Stimulated activated memory B cell treated with anti-CD40 and anti-IgM and Interleukin-4, amounts not matched to agents 10 μg/mL and 1 μg/mL and 100 μg/mL, for 72 hours (primary cell): ENCODE measurements around the gene HES4.
A peak's percentile ranks its signal among the peaks of the same experiment; 100 is the strongest.
"Not testable (repeated sequence)": the region's sequence is repeated elsewhere in the genome, so short reads cannot be mapped to it uniquely, and the experiment has no call there.

ENCODE experiments used
- ATAC-seq: fragments of 150-1000 bp; cut with Tn5 transposase; 2 replicates; pipeline ENCODE4 v1.10.0; 2021
- H3K27ac Mint-ChIP-seq: one replicate; pipeline ENCODE4 v1.8.0; 2022; ENCODE audit warnings: mild to moderate bottlenecking, mixed read lengths
- H3K27me3 Mint-ChIP-seq: one replicate; pipeline ENCODE4 v1.8.0; 2022; ENCODE audit warnings: mixed read lengths
- H3K36me3 Mint-ChIP-seq: one replicate; pipeline ENCODE4 v1.8.0; 2022; ENCODE audit warnings: mixed read lengths
- H3K4me1 Mint-ChIP-seq: one replicate; pipeline ENCODE4 v1.8.0; 2022; ENCODE audit warnings: mixed read lengths
- H3K4me3 Mint-ChIP-seq: one replicate; pipeline ENCODE4 v1.8.0; 2022; ENCODE audit warnings: mild to moderate bottlenecking, moderate library complexity, mixed read lengths
- H3K9me3 Mint-ChIP-seq: one replicate; pipeline ENCODE4 v1.8.0; 2022; ENCODE audit warnings: mixed read lengths

HES4 gene

GRCh38 chr1:1013105-1013921 is 13.4 kb upstream of the HES4 start, which contains the start of gene ISG15:
Gene ISG15 (plus strand): TSS chr1:1013497. CDS start chr1:1013574, 77 bp downstream.
- peaks cover 26% of the 10 kb centered on the region for H3K4me1 Mint-ChIP-seq
- H3K27me3 Mint-ChIP-seq, result peaks cover 12% of the 10 kb centered on the region
- no peaks in the 10 kb centered on the region for H3K9me3 Mint-ChIP-seq
- peak; percentile 97 for ATAC-seq
- peak within 1 kb of the TSS; percentile 93 for H3K27ac Mint-ChIP-seq
- peak within 1 kb of the TSS; percentile 84 for H3K4me3 Mint-ChIP-seq
- H3K36me3 Mint-ChIP-seq, result no peaks in the 10 kb centered on the region

- not testable (repeated sequence) for H3K36me3 Mint-ChIP-seq, ATAC-seq, H3K9me3 Mint-ChIP-seq
- peaks cover 26% of the 10 kb centered on the region for H3K4me1 Mint-ChIP-seq
- H3K27me3 Mint-ChIP-seq, result peaks cover 17% of the 10 kb centered on the region
- H3K27ac Mint-ChIP-seq, result peak overlapping the region; percentile 93
- peak overlapping the region; percentile 84 for H3K4me3 Mint-ChIP-seq
Observed at GRCh38 chr1:1012736-1013104, 12.8 kb upstream of the HES4 start.

DNA sequence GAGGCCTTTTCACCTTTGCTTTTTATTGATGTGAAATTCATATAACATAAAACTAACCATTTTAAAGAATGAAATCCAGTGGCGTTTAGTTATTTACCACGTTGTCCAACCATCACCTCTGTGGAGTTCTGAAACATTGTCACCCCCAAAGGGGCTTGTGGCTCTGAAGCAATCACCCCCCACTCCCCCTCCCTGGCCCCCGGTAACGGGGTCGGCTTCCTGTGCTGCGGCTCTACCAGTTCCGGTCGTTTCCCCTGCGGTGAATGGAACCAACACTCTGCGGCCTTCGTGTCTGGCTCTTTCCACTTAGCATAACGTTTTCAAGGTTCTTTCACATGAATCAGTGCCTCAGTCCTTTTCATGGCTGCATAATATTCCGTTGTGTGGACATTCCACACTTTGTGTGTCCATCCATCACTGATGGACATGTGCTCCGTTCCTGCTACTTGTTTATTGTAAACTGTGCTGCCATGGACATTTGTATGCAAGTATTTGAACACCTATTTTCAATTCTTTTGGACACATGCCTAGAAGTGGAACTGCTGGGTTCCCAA is 11.6 kb upstream of the HES4 start:
- H3K27me3 Mint-ChIP-seq, result peaks cover 23% of the 10 kb centered on the region
- ATAC-seq, result no peak
- H3K27ac Mint-ChIP-seq, result no peak overlapping the region
- peaks cover 21% of the 10 kb centered on the region for H3K4me1 Mint-ChIP-seq
- H3K36me3 Mint-ChIP-seq, result no peaks in the 10 kb centered on the region
- H3K9me3 Mint-ChIP-seq, result no peaks in the 10 kb centered on the region
- no peak overlapping the region for H3K4me3 Mint-ChIP-seq

DNA sequence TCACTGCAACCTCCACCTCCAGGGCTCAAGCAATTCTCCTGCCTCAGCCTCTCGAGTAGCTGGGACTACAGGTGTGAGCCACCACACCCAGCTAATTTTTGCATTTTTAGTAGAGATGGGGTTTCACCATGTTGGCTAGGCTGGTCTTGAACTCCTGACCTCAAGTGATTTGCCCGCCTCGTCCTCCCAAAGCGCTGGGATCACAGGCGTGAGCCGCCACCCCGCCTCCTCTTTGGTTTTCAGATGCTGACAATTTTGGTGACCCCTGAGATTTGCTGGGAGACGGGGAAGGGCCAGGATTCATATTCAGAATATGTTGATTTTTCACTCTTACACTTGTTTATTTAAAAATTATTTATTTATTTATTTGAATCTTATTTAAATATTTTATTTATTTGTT is 10.2 kb upstream of the HES4 start:
- not testable (repeated sequence) for H3K36me3 Mint-ChIP-seq, H3K4me3 Mint-ChIP-seq, H3K27ac Mint-ChIP-seq, H3K9me3 Mint-ChIP-seq, ATAC-seq
- Mint-ChIP-seq H3K27me3 (peaks cover 37% of the 10 kb centered on the region), H3K4me1 (peaks cover 23% of the 10 kb centered on the region)

GRCh38 chr1:1006305-1007159 is 6.6 kb upstream of the HES4 start:
- Mint-ChIP-seq H3K27me3 (peaks cover 66% of the 10 kb centered on the region), H3K36me3 (no peaks in the 10 kb centered on the region), H3K4me1 (peaks cover 16% of the 10 kb centered on the region), H3K27ac (no peak overlapping the region), H3K4me3 (no peak overlapping the region), H3K9me3 (no peaks in the 10 kb centered on the region)
- no peak for ATAC-seq

DNA sequence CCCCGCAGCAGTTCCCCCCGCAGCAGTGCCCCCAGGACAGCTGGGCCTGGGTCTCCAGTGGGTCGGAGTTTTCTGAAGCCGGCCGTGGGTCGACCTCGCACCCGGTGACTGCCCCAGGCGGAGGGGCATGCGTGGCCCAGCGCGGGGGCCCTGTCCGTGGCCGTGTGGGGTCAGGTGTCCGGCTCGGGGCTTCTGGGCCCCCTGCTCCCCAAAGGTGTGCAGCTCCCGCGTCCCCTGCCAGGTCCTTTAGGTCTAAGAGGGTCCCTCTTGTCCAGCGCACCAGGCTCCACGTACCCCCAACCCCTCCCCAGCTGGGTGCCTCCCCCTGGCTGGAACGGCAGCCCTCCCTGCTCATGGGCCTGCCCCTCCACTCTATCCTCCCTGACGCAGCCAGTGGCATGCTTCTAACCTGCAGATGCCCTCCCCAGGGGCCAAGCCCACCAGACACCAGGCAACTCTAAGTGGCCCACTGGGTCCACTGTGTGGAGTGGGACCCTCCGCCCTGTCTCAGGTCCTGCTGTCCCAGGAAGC is 5.9 kb upstream of the HES4 start:
- Mint-ChIP-seq H3K9me3 (no peaks in the 10 kb centered on the region), H3K4me3 (no peak overlapping the region), H3K27me3 (peaks cover 66% of the 10 kb centered on the region), H3K27ac (no peak overlapping the region), H3K4me1 (peaks cover 19% of the 10 kb centered on the region), H3K36me3 (no peaks in the 10 kb centered on the region)
- no peak for ATAC-seq

- Mint-ChIP-seq H3K4me3 (no peak overlapping the region), H3K27ac (no peak overlapping the region), H3K9me3 (no peaks in the 10 kb centered on the region), H3K4me1 (peaks cover 23% of the 10 kb centered on the region), H3K27me3 (peaks cover 66% of the 10 kb centered on the region), H3K36me3 (no peaks in the 10 kb centered on the region)
- ATAC-seq, result no peak
Observed at GRCh38 chr1:1004780-1005697, 5.1 kb upstream of the HES4 start.

DNA sequence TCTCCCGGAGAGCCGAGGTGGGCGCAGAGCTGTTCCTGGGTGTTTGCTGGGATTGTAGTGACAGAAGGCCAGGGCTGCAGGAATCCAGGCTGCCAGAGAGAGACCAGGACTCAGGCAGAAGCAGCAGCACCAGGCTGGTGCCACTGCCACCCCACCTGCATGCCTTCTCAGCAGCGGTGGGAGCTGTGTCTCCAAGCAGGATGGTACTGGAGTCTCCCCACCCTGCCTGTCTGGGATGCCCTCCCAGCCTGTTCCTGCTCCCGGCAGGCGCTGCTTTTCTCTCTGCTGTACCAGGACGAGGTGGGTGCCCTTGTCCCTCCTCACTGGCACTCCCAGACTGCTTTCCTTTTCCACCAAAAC is 4.5 kb upstream of the HES4 start:
- ATAC-seq, result no peak
- Mint-ChIP-seq H3K27me3 (peaks cover 65% of the 10 kb centered on the region), H3K9me3 (no peaks in the 10 kb centered on the region), H3K4me3 (no peak overlapping the region), H3K4me1 (peaks cover 23% of the 10 kb centered on the region), H3K36me3 (no peaks in the 10 kb centered on the region), H3K27ac (no peak overlapping the region)

DNA sequence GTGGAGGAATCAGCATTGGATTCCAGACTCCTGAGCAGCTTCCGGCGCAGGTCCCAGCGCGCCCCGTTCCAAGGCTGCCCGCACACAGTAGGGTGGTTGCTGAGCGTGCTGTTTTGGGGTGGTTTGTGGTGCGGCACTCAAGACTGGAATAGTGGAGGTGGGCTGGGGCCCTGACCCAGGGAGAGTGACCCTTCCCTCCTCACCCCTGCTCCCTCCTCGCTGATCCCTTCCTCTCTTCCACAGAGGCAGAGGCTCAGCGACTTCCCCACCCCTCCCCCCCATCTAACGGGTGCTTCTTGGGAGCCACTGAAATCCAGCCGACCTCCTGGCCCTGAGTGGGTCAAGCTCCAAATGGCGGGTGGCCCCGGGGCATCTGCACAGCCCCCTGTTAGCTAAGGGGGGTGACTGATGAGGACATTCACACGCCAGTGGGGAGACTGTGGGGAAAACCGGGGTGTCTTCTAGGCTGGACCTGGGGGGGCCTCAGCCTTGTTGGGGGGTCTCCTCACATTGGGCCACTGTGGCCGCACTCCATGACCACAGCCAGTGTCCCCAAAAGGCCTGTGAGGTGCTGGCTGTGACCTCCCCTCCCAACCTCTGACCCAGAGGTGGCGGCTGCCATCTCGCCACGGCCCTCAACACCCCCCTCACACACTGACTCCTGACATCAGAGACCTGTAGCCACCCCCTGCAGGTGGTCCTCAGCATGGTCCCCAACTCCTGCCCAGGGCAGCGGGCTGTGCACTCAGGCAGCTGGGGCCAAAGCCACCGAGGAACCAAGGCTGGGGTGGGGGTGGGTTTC is 3.9 kb upstream of the HES4 start:
- no peak for ATAC-seq
- Mint-ChIP-seq H3K27me3 (peaks cover 60% of the 10 kb centered on the region), H3K27ac (no peak overlapping the region), H3K4me3 (no peak overlapping the region), H3K4me1 (peaks cover 23% of the 10 kb centered on the region), H3K36me3 (no peaks in the 10 kb centered on the region), H3K9me3 (no peaks in the 10 kb centered on the region)

DNA sequence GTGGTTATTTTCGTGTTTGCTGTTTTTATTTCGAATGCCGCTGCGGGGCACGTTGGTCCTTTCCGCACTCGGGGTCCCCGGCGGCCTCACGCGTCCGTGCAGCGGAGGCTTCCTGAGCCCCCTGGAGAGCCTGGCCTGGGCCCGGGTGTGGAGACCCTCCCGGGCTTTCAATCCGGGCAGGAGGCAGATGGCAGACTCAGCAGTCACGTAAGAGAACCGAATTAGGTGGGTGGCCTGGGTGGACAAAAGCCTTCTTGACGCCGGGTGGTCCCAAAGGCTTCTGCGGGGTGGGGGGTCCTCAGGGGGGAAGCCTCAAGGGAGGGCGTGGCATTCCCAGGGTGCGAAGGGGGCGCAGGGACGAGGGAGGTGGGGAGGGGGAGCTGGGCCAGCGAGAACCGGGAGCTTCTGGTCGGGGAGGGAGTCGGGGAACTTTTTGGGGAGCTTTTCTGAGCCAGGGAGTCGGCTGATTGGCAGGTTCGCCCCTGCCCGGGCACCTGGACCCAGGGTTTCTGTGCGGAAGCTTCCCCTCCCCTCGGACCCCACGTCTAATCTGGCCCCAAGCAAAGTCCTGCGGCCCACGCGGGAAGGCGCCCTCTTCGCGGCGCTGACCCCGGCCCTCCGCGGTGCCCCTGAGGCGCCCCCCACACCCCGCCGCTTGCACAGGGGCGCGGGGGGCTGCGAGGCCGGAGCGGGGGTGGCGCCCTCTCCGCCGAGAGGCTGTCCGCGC is 1.3 kb upstream of the HES4 start:
- Mint-ChIP-seq H3K36me3 (no peaks in the 10 kb centered on the region), H3K27ac (no peak overlapping the region), H3K4me1 (peaks cover 33% of the 10 kb centered on the region), H3K27me3 (peaks cover 65% of the 10 kb centered on the region), H3K4me3 (peak overlapping the region; percentile 63), H3K9me3 (no peaks in the 10 kb centered on the region)
- no peak for ATAC-seq

GRCh38 chr1:1000357-1001056 is 610 bp upstream of the HES4 start:
- H3K27ac Mint-ChIP-seq, result no peak overlapping the region
- no peaks in the 10 kb centered on the region for H3K36me3 Mint-ChIP-seq
- peak overlapping the region; percentile 63 for H3K4me3 Mint-ChIP-seq
- no peaks in the 10 kb centered on the region for H3K9me3 Mint-ChIP-seq
- no peak for ATAC-seq
- peaks cover 33% of the 10 kb centered on the region for H3K4me1 Mint-ChIP-seq
- H3K27me3 Mint-ChIP-seq, result peaks cover 65% of the 10 kb centered on the region

DNA sequence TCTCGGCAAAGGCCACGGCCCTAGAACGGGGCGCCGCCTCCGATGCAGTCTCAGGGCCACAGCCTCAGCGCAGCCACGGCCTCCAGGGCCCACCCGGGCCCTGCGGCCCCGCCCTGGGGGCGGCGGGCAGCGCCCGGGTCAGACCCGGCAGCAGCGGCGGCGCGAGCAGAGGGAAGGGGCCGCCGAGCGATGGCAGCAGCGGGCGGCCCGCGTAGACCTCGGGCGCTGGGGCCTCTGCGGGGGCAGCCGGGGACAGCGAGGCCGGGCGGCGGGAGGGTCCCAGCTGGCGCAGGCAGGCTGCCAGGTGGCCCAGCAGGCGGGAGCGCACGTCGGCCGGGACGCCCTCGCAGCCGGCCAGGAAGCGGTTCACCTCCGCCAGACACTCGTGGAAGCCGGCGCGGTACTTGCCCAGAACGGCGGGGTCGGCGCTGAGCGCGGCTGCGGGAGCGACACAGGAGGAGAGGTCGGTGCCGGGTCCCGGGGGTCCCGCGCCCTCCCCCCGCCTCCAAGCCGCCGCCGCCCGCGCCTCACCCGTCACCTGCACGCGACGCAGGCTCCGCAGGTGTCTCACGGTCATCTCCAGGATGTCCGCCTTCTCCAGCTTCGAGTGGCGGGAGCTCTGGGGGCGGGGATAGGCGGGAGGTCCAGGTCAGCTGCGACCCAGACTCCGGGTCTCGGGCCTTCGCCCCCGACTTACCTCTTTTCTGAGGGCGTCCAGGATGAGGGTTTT is 737 bp downstream of the HES4 start:
- Mint-ChIP-seq H3K4me1 (peaks cover 22% of the 10 kb centered on the region), H3K27me3 (peaks cover 63% of the 10 kb centered on the region), H3K27ac (no peak overlapping the region), H3K4me3 (no peak overlapping the region), H3K36me3 (no peaks in the 10 kb centered on the region), H3K9me3 (no peaks in the 10 kb centered on the region)
- peak; percentile 6 for ATAC-seq

DNA sequence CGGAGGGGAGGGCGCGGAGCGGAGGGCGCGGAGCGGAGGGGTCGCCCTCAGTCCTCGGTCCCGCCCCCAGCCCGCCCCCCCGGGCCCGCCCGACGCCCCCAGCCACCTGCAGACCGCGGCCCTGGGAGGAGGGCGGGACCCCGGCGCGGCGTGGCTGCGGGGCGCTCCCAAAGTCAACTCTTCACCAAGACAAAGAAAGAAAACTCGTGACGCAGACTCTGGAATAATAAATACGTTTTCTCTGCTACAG is 1.2 kb downstream of the HES4 start:
- H3K27ac Mint-ChIP-seq, result no peak overlapping the region

More for the DNA sequence above, 1.2 kb downstream of the HES4 start:
- no peaks in the 10 kb centered on the region for H3K36me3 Mint-ChIP-seq
- H3K4me3 Mint-ChIP-seq, result no peak overlapping the region
- ATAC-seq, result no peak
- no peaks in the 10 kb centered on the region for H3K9me3 Mint-ChIP-seq
- H3K4me1 Mint-ChIP-seq, result peaks cover 22% of the 10 kb centered on the region
- H3K27me3 Mint-ChIP-seq, result peaks cover 60% of the 10 kb centered on the region
